ENCODE data around the gene ZNF337.
"Not testable (repeated sequence)": the region's sequence is repeated elsewhere in the genome, so short reads cannot be mapped to it uniquely, and the experiment has no call there.

ZNF337 gene

GRCh38 chr20:25692499-25692898, 4.2 kb downstream of the ZNF337 start:
- no peak for DNase-seq

GRCh38 chr20:25690427-25690826, 6.2 kb downstream of the ZNF337 start:
- DNase-seq: no peak

DNA sequence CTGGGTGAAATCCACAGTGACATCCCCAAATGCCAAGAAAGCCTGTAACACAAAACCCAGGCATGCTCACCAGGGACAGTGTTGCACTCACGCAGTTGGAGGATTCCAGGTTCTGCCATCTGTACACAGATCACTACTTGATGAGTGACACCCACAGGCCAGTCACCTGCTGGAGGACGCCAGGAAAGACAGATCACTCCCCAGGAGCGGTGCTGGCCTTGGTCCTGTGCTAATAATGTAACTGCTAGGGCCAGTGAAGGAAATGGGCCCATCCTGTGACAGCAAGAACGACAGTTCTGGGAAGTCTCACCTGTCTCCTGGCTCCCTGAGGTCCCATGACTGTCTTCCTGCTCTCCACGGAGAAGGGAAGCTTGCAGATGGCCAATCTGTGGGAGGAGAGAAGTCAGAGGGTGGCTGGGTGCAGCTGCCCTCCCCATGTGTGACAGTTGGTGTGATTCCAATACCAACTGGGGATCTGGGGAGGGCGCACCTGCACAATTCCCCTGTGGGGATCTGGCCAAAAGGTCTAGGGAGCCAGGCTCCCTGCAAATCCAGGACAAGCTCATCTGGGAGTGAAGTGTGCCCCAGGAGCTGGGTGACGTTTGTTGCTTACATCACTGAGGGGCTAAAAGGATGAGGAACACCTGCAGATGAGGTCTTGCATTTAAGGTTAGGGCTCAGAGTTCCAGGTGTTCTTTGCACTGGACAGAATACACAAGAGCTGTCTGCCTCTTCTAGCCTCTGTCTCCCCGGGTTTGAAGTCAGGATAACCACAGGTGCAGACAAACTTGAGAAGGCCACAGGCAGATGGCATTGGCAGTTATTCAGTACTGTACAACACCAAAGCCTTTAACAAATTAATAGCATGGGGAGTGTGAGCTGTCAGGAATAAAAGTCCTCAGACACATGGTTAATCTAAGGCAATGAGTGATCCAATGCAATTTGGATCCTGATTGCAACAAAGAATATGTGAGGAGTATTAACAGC, 10.3 kb downstream of the ZNF337 start:
- DNase-seq: no peak

DNA sequence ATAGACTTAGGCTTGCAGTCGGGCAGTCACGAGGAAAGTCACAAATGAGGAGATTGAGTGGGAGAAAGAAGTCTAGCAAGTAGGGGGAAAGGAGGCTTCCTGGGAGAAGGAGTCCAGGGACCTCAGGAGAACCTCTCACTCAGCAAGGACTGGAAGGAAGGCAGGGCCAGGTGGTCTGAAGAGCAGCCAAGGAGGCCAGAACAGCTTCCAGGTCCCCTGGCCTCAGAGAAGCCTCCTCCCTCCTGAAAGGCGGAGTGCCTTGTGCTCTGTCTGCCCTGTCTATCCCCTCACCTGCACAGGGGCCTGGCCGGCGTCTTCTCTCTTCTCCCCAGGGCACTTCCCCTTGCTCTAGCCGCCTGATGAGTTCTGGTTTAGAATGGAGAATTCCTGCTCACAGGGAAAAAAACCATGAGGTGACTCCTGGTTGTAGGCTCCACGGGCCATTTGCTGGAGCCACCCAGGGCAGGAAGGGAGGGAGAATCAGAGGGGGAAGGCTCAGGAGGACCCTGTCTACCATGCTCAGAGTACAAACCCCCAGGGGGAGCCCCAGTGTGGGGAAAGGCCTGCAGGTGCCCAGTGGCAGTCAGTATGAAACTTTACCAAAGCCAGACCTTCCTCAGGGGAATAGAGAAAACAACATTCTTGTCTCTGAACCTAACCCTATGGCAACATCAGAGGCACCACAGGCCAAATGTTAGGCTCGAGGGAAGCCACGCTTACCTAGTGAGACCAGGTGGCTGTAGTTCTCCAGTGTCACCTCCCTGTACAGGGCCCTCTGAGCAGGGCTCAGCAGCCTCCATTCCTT, 11.2 kb downstream of the ZNF337 start:
- DNase-seq: no peak

- DNase-seq: not testable (repeated sequence)
Observed at GRCh38 chr20:25683826-25684225, 12.8 kb downstream of the ZNF337 start.

- no peak for DNase-seq
Observed at GRCh38 chr20:25683050-25683449, 13.6 kb downstream of the ZNF337 start.

GRCh38 chr20:25676164-25676809, 20.4 kb downstream of the ZNF337 start:
- no peak for DNase-seq

- DNase-seq: no peak
Observed at GRCh38 chr20:25675161-25675560, 21.5 kb downstream of the ZNF337 start.

DNA sequence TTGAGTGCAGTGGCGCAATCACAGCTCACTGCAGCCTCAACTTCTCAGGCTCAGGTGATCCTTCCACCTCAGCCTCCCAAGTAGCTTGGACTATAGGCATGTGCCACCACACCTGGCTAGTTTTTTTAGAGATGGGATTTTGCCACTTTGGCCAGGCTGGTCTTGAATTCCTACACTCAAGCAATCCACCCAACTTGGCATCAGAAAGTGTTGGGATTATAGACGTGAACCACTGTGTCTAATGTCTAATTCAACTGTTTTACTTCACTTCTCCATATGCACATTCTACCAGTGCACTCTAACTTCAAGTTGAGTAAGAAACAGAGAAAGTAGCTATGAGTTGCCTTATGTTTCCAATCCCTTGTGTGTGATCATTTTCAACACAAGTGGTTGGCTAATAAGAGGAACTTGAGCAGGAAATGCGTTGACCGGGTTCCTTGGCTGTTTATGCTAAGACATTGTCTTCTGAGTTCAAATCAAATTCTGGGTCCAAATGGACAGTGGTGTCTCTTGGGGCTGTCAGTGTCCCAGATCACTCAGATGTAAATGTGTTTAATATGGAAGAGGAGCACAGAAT, 23.9 kb downstream of the ZNF337 start:
- no peak for DNase-seq

DNA sequence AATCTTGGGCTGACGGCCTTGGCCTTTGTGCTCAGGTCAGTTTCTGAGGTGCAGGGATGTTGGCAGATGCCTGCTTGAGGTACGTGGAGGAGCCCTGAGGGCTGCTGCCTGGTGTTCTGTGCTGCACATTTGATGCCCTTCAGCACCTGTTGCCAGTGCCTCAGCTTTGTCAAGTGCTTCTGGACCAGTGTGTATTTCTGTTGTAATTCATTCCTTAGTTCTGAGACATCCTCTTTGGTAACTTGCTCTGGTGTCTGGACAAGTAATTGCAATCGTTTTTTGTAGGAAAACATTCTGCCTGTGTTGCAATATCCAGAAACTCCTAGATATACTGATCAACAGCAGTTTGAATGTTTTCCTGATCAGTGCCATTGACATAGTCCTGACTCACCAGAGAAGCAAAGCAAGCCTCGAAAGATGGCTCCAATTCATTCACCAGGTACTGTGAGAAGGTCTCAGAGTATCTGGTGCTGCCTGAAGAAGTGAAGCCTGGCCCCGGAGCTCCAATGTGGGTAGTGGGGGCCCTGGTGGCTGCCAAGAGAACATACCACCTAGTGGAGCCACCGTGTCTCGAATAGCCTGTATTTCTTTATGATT, 26.7 kb downstream of the ZNF337 start:
- DNase-seq: no peak

GRCh38 chr20:25668446-25668845, 28.2 kb downstream of the ZNF337 start:
- no peak for DNase-seq

- DNase-seq: no peak
Observed at GRCh38 chr20:25659999-25660398, 36.7 kb downstream of the ZNF337 start.

GRCh38 chr20:25654487-25654886, 42.2 kb downstream of the ZNF337 start:
- no peak for DNase-seq

GRCh38 chr20:25652866-25653265, 43.8 kb downstream of the ZNF337 start:
- DNase-seq: not testable (repeated sequence)

- no peak for DNase-seq
Observed at GRCh38 chr20:25644814-25645213, 51.8 kb downstream of the ZNF337 start.

DNA sequence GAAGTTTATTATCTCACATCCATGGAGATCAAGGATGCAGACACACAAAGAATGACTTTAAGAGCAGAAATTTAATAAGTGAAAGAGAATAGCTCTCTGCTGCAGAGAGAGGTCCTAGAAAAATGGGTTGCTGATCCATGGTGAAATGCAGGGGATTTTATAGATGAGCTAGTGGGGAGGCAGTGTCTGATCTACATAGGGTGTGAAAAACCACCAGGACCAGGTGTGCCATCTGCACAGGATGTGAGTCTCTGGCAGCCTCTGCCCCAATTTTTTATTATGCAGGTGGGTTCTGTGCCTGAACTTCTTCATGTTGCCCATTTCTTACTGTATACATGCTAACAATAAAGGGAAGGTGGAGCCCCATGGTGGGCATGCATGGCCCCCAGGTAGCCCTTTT, 52.9 kb downstream of the ZNF337 start:
- DNase-seq: no peak

DNA sequence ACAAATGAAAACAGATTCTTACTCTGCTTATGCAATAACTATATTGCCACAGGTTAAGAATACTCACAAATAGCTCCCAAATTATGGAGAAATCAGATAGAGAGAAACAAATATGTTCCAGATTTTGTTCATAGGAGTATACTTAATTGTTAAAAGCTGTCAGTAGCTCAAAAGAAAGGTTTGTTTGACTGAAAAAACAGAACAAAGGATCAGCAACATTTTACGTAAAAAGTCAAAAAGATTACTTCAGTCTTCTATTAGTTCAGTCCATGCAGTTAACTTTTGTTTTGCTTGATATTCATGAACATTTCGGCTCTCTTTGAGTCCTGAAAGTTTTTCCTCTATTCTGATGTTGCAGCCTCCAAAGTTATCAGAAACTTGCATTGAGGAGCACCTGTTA, 59.4 kb downstream of the ZNF337 start:
- DNase-seq: no peak

GRCh38 chr20:25632940-25633790, 63.5 kb downstream of the ZNF337 start:
- no peak for DNase-seq

- DNase-seq: not testable (repeated sequence)
Observed at GRCh38 chr20:25630615-25631014, 66.0 kb downstream of the ZNF337 start.

DNA sequence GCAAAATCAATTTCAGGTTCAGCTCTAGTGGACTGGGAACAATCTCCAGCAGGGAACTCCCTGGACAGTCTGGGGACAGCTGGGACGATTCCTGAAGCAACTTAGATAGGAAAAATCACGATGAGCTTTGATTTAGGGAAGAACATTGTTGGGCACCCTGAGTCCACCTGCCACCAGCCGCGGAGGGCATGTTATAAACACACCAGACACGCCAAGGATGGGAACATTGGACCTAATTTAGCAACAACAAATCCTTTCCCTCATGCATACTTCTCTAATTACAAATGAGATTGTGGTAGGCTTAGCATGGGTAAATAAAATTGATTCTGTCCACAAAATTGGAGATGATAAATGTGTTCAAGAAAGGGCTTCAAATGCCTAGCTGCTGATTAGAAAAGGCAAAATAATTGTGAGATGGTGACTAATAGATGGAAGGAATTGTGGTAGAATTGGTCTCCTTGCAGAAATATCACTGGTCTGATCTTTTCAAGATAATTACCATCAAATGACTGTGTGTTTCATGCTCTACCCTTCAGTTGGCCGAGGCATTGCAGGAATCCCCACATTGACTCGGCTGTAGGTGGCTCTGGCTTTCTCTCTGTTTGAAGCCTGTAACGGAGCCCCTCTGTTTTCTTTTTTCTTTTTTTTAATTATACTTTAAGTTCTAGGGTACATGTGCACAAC, 66.7 kb downstream of the ZNF337 start:
- no peak for DNase-seq

DNA sequence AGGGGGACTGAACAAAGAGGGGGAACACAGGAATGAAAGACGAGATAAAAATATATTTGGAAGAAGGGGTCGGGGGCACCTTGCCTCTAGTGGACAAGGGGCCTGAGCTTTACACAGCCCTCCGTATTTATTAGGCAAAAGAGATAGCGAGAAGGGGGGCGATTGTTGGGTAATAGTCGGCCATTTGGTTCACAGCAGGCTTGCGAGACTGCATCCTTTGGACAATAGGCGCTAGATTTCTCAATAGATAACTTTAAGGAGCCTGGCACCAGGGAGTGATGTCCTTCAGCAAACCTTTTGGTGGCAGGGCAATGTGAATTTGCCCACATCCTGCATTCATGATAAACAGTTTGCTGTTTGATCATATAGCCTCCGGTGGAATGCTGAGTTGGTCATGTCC, 69.9 kb downstream of the ZNF337 start:
- DNase-seq: no peak
